ENCODE measurements around the gene VENTX.

DNA sequence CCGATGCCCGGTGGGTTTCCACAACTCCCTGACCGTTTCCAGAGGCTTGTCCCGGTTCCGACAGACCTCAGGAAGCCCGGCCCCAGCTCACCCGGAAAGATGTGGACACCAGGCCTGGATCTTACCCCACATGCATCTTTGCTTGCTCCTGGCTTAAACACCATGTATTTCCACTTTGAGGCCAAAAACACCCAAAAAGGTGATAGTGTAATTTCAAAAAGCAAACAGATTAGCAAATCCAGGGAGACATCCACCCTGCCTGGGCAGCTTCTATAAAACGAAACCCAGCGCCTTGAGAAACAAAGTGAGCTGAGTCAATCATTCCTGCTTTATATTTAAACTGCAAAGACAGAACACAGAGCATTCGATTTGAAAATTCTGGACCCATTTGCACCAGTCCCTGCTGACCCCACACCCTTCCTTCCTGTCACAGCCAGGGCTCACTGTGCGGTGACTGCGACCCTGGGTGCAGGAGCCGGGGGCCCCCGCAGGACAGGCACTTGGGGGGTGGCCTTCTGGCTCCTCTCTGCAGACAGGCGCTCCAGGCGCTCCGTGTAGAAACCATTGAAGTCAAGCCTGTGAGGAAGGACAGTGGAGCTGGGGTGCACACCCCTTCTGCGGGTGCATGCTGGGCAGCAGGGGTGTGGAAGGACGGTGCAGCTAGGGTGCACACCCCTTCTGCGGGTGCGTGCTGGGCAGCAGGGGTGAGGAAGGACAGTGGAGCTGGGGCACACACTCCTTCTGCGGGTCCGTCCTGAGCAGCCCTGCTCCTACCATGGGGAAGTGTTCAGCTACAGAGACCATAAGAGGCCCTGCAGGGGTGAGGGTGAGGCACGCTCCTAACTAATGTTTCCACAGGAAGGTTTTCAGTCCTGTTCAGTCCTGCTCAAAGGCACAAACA, 41.9 kb downstream of the VENTX start:
- TF ChIP-seq POLR2AphosphoS5 (IDR thresholded peaks at IDR 0.05; ENCODE audit: borderline replicate concordance, low read depth, low read length), result no peak
- TF ChIP-seq EZH2 (IDR thresholded peaks at IDR 0.05), result no peak
- no peak for TF ChIP-seq FOXP2 (optimal IDR thresholded peaks at IDR 0.05; ENCODE audit: control extremely low read depth, extremely low read length, insufficient read depth)

Data from SK-N-MC (cell line).